ENCODE data around the gene FTSJ3. TPM values are rescaled to one million over a fixed set of nuclear protein-coding genes. Genes with fewer than 3 reads are reported as not detected.

Gene FTSJ3
- total and polyA plus RNA-seq, 2 experiments from 2014 or later: 29.2 to 61.5 TPM

GRCh38 chr17:63832014-63832413, 4.6 kb upstream of the FTSJ3 start (continued):
- no peak for TF ChIP-seq ZNF462 (CRISPR knock-in tag; IDR thresholded peaks at IDR 0.05)

- H3K4me1 Mint-ChIP-seq: peaks cover 13% of the 10 kb centered on the region
- no peak overlapping the region for H2AFZ ChIP-seq
- no peaks in the 10 kb centered on the region; the same call in 1 of the 2 replicates for H3K4me1 ChIP-seq (ENCODE audit: insufficient read depth)
- peaks cover 30% of the 10 kb centered on the region for H3K27me3 Mint-ChIP-seq (ENCODE audit: insufficient read depth, low read depth, poor library complexity)
- H3K36me3 ChIP-seq (ENCODE audit: insufficient read depth): peaks cover 41% of the 10 kb centered on the region
- H3K27ac Mint-ChIP-seq: no peak overlapping the region
- peaks cover 20% of the 10 kb centered on the region for H4K20me1 ChIP-seq (replicated peaks; ENCODE audit: insufficient read depth)
- no peak overlapping the region for H3K4me3 Mint-ChIP-seq
- no peaks in the 10 kb centered on the region for H3K9me2 ChIP-seq (ENCODE audit: insufficient read depth)
- peaks cover 13% of the 10 kb centered on the region; the same call in 1 of the 2 replicates for H3F3A ChIP-seq (replicated peaks; ENCODE audit: low read depth)
- DNase-seq (ENCODE audit: low spot score) (no peak), ATAC-seq (no peak)
- no peak overlapping the region for H3K27ac ChIP-seq (ENCODE audit: low read depth)
- no peak overlapping the region for H3K4me3 ChIP-seq
- H3K27me3 ChIP-seq (ENCODE audit: insufficient read depth): no peaks in the 10 kb centered on the region
- peaks cover 95% of the 10 kb centered on the region for H3K36me3 Mint-ChIP-seq (ENCODE audit: low read depth)
- H3K79me2 ChIP-seq (replicated peaks; ENCODE audit: insufficient read depth): peaks cover 24% of the 10 kb centered on the region
- no peak overlapping the region for H3K4me2 ChIP-seq
- H3K9me3 Mint-ChIP-seq: no peaks in the 10 kb centered on the region
- no peak for TF ChIP-seq EZH2 (IDR thresholded peaks at IDR 0.05; ENCODE audit: low read depth, unreplicated experiment)
- no peak for TF ChIP-seq POLR2AphosphoS5 (IDR thresholded peaks at IDR 0.05; ENCODE audit: low read depth)
- TF ChIP-seq CREB1 (CRISPR knock-in tag; IDR thresholded peaks at IDR 0.05; ENCODE audit: low read depth): no peak
- TF ChIP-seq EZH2phosphoT487 (IDR thresholded peaks at IDR 0.05; ENCODE audit: unreplicated experiment): no peak
- TF ChIP-seq CTCF (conservative IDR thresholded peaks at IDR 0.05; ENCODE audit: low read depth in 2 of 2): no peak
- no peak for TF ChIP-seq REST (IDR thresholded peaks at IDR 0.05; ENCODE audit: unreplicated experiment)
These were observed 4.0 kb upstream of the FTSJ3 start for GRCh38 chr17:63831505-63831904.
